LNCaP clone FGC (cell line): ENCODE measurements around the gene IRF2.

Experiments
- DNase-seq: peaks from one replicate; pipeline ENCODE4 v3.0.0-alpha.2; 2011; ENCODE audit warnings: low read depth
- H3K4me3 ChIP-seq: 2 replicates; pipeline ENCODE4 v1.5.1; 2011; ENCODE audit warnings: mild to moderate bottlenecking, low read depth, low read length, control low read depth
- CTCF ChIP-seq: IDR thresholded peaks from 2 replicates; pipeline ENCODE4 v1.5.1; 2012; ENCODE audit warnings: mild to moderate bottlenecking; ENCODE audit not compliant: control insufficient read depth, insufficient read depth; ENCODE audit errors: extremely low read depth

The IRF2 gene

GRCh38 chr4:184356366-184356765, 118.0 kb downstream of the IRF2 start:
- no peak overlapping the region for H3K4me3 ChIP-seq
- TF ChIP-seq CTCF = no peak
- DNase-seq = no peak

GRCh38 chr4:184355857-184356256, 118.5 kb downstream of the IRF2 start:
- no peak overlapping the region for H3K4me3 ChIP-seq
- TF ChIP-seq CTCF = no peak
- DNase-seq = no peak

- H3K4me3 ChIP-seq = no peak overlapping the region
- TF ChIP-seq CTCF = no peak
- DNase-seq = no peak
These were observed 119.2 kb downstream of the IRF2 start for GRCh38 chr4:184355111-184355604.

- DNase-seq = no peak
- no peak overlapping the region for H3K4me3 ChIP-seq
- TF ChIP-seq CTCF = no peak
These were observed 121.5 kb downstream of the IRF2 start for GRCh38 chr4:184352891-184353290.

- H3K4me3 ChIP-seq = no peak overlapping the region
- TF ChIP-seq CTCF = no peak
- DNase-seq = no peak
These were observed 122.5 kb downstream of the IRF2 start for GRCh38 chr4:184351560-184352451.

- DNase-seq = no peak
- no peak for TF ChIP-seq CTCF
- H3K4me3 ChIP-seq = no peak overlapping the region
These were observed 123.4 kb downstream of the IRF2 start for GRCh38 chr4:184350964-184351363.
